Upper lobe of left lung (tissue), 6 donors: Measurements from ENCODE around the gene DENND10. TPM values are rescaled to one million over a fixed set of nuclear protein-coding genes. Genes with fewer than 3 reads are reported as not detected.
"Not testable (repeated sequence)": the region's sequence is repeated elsewhere in the genome, so short reads cannot be mapped to it uniquely, and the experiment has no call there.

Experiments
- ATAC-seq, 2 donors: fragments of 200-7000 bp; cut with Tn5 transposase; one replicate each; pipeline ENCODE4 v1.9.1; 2022; ENCODE audit warnings: mild to moderate bottlenecking in 2 of 2, moderate library complexity in 2 of 2; ENCODE audit not compliant: low FRiP score in 2 of 2
- DNase-seq, 2 donors: peaks; one replicate each; pipeline ENCODE4 v3.0.0-alpha.2; 2019 to 2020
- H3K27ac ChIP-seq, 4 donors: fragments of 200-600 bp; sonication (generic); one replicate each; pipeline ENCODE4 v1.5.1; 2016 to 2019
- H3K27me3 ChIP-seq, 4 donors: fragments of 200-600 bp; sonication (generic); one replicate each; pipeline ENCODE4 v1.5.1; 2017 to 2019
- H3K36me3 ChIP-seq, 4 donors: fragments of 200-600 bp; sonication (generic); one replicate each; pipeline ENCODE4 v1.5.1; 2016 to 2019
- H3K4me1 ChIP-seq, 4 donors: fragments of 200-600 bp; sonication (generic); one replicate each; pipeline ENCODE4 v1.5.1; 2018 to 2019
- H3K4me3 ChIP-seq, 4 donors: fragments of 200-600 bp; sonication (generic); one replicate each; pipeline ENCODE4 v1.5.1; 2017 to 2019; ENCODE audit warnings: mild to moderate bottlenecking in 2 of 4, moderate library complexity in 1 of 4
- H3K9me3 ChIP-seq, 4 donors: fragments of 200-600 bp; sonication (generic); one replicate each; pipeline ENCODE4 v1.5.1; 2018 to 2019
- EP300 ChIP-seq, 4 donors: sonication (generic); formaldehyde crosslinking; IDR thresholded peaks; one replicate each; pipeline ENCODE4 v1.5.1; 2017; ENCODE audit warnings: antibody characterized with exemption in 4 of 4, control low read depth in 2 of 4
- POLR2A ChIP-seq, 4 donors: fragments of 450-650 bp; IDR thresholded peaks; one replicate each; pipeline ENCODE4 v1.5.1; 2016 to 2017; ENCODE audit warnings: antibody characterized with exemption in 4 of 4, mild to moderate bottlenecking in 2 of 4
- POLR2AphosphoS5 ChIP-seq, 2 donors: sonication (generic); formaldehyde crosslinking; IDR thresholded peaks; one replicate each; pipeline ENCODE4 v1.5.1; 2017; ENCODE audit warnings: antibody characterized with exemption in 2 of 2
- WGBS, 2 donors: methylation state at CpG; one replicate each; pipeline ENCODE4 v1.1.5; 2017 to 2018; 5-methylcytosine and 5-hydroxymethylcytosine counted together
- total RNA-seq, 6 donors: library from RNA; depleted of rRNA in 4 of 6; stranded (reverse); fragments of >200 nt in 4 of 6; gene quantifications; one replicate each; pipeline versions ENCODE4 v1.1.0 to v1.2.1, GENCODE V29; 2016 to 2021
- TF ChIP-seq, protein P1 (sequence below), 6 experiments: fragments of 450-650 bp in 4 of 6; fragments of 200-600 bp in 2 of 6; sonication (generic) in 2 of 6; IDR thresholded peaks; one replicate each; pipeline ENCODE4 v1.5.1; 2016 to 2019; ENCODE audit warnings: antibody characterized with exemption in 6 of 6
- donor health status: DM: no; HTN: no; CAD: no; lungs with moderate emphysema.
- donor health status: DM: no; HTN: yes; CAD: no; lungs with severe emphysema.

Gene DENND10
- total RNA-seq, 6 donors from 2014 or later: 17.8 to 53.5 (median 29.9) TPM

DNA sequence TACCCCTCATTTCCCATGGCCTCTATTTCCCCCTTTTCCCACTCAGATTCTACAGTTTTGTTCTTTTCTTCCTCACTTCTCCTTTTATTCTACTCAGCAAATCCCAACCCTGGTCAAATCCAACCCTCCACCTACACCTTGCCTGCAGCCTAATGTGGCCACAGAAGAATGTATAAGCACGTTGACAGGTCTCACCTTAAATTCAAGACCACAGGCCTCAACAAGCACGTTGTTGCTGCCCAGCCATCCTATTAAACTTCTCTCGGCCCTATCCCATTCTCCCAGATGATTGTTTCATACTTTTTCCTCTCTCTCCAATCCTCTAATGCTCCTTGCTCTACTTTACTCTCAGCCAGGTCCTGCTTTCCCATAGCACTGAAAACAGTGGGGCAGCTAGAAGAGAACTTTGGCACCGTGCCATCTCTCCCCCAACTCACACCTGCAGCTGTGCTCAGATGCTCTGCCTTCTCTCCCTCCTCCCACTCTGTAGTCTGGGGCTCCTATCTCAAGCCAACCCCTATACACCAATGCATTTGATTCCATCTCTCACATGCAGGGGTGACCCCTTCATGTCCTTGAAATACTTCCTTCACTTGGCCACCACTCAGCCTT, 16.5 kb upstream of the DENND10 start:
- no peak for DNase-seq
- 59 to 64% methylated on average over 4 of the region's 4 CpGs for WGBS, 2 donors

DNA sequence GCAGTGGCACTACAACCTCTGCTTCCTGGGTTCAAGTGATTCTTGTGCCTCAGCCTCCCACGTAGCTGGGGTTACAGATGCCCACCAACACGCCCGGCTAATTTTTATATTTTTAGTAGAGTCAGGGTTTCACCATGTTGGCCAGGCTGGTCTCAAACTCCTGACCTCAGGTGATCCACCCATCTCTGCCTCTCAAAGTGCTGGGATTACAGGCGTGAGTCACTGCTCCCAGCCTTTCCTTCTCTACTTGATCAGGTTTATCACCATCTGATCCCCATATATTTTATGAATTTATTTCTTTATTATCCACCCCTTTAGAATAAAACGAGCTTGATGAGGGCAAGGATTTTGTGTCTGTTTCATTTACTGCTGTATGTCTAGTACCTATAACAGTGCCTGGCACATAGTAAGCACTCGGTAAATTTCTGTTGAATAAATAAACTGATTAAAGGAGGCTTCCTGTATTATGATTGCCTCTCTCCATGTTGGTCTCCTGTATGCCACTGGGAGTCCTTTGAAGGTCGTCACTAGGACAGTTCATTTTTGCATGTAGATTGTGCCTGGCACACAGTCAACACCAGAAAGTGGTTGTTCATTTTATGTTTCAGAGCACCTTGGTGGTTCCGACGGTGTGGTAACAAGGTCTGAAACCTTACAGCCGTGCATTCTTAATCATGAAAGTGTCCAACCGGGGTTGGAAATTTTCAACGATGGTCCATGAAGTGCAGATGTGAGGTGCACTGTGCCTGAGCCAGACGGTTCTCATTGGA, 13.7 kb upstream of the DENND10 start:
- H3K4me1 ChIP-seq: no peaks in the 10 kb centered on the region
- ATAC-seq (no peak), DNase-seq (no peak)
- no peaks in the 10 kb centered on the region for H3K36me3 ChIP-seq
- H3K27ac ChIP-seq: no peak overlapping the region
- WGBS, 2 donors: 74 to 80% methylated on average over 13 of the region's 13 CpGs
- H3K4me3 ChIP-seq: no peak overlapping the region
- no peaks in the 10 kb centered on the region for H3K27me3 ChIP-seq
- H3K9me3 ChIP-seq: no peaks in the 10 kb centered on the region
- no peak for TF ChIP-seq POLR2AphosphoS5 (IDR thresholded peaks at IDR 0.05)

More for the DNA sequence above, 16.5 kb upstream of the DENND10 start:
- TF ChIP-seq EP300 (IDR thresholded peaks at IDR 0.05): no peak
- TF ChIP-seq, protein P1, sequence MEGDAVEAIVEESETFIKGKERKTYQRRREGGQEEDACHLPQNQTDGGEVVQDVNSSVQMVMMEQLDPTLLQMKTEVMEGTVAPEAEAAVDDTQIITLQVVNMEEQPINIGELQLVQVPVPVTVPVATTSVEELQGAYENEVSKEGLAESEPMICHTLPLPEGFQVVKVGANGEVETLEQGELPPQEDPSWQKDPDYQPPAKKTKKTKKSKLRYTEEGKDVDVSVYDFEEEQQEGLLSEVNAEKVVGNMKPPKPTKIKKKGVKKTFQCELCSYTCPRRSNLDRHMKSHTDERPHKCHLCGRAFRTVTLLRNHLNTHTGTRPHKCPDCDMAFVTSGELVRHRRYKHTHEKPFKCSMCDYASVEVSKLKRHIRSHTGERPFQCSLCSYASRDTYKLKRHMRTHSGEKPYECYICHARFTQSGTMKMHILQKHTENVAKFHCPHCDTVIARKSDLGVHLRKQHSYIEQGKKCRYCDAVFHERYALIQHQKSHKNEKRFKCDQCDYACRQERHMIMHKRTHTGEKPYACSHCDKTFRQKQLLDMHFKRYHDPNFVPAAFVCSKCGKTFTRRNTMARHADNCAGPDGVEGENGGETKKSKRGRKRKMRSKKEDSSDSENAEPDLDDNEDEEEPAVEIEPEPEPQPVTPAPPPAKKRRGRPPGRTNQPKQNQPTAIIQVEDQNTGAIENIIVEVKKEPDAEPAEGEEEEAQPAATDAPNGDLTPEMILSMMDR (IDR thresholded peaks at IDR 0.05): no peak
- no peak for TF ChIP-seq POLR2AphosphoS5 (IDR thresholded peaks at IDR 0.05)
- TF ChIP-seq POLR2A (IDR thresholded peaks at IDR 0.05): no peak
- H3K27me3 ChIP-seq: no peaks in the 10 kb centered on the region
- H3K36me3 ChIP-seq: no peaks in the 10 kb centered on the region
- no peak overlapping the region for H3K27ac ChIP-seq
- H3K4me3 ChIP-seq: no peak overlapping the region
- no peaks in the 10 kb centered on the region for H3K4me1 ChIP-seq
- H3K9me3 ChIP-seq: no peaks in the 10 kb centered on the region
- ATAC-seq: no peak

DNA sequence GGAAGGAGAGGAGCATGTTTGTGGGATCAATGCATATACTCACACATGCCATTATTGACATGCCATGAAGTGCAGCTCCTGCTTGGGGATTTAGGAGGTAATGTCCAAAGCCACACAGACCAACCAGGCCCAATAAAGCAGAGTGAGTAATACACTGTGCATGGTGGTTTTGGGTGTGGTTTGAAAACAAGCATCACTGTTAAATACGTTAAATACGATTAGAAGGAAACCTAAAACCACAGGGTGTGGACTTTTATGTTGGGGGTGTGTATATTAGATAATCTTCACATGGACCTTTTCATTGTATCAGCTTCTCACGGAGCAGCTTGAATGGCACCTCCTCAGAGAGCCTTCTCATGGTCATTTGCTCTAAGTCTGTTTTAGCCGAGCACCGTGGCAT, 12.9 kb upstream of the DENND10 start:
- H3K27ac ChIP-seq: no peak overlapping the region

DNA sequence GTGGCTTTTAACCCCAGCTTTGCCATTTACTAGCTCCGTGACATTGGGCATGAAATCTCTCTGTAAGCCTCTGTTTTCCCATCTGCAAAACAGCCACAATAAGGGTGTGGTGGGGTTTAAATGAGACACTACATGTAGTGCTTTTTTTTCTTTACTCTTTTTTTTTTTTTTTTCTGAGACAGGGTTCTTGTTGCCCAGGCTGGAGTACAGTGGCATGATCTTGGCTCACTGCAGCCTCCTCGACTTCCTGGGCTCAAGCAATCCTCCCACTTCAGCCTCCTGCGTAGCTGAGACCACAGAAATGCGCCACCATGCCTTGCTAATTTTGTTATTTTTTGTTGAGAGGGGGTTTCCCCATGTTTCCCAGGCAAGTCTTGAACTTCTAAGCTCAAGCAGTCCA, 8.3 kb upstream of the DENND10 start:
- Histone ChIP-seq H3K27ac (no peak overlapping the region), H3K4me3 (no peak overlapping the region), H3K27me3 (no peaks in the 10 kb centered on the region), H3K36me3 (no peaks in the 10 kb centered on the region), H3K4me1 (peaks cover 0 to 6% (median 3%) of the 10 kb centered on the region in 4 donors), H3K9me3 (no peaks in the 10 kb centered on the region)
- DNase-seq (no peak), ATAC-seq (no peak)
- WGBS, 2 donors: 59 to 74% methylated on average over 4 of the region's 4 CpGs
- TF ChIP-seq POLR2A (IDR thresholded peaks at IDR 0.05) (no peak), POLR2AphosphoS5 (IDR thresholded peaks at IDR 0.05) (no peak), EP300 (IDR thresholded peaks at IDR 0.05) (no peak)
- TF ChIP-seq, protein P1 (IDR thresholded peaks at IDR 0.05): no peak

More for the DNA sequence above, 12.9 kb upstream of the DENND10 start:
- no peak for DNase-seq
- WGBS, 2 donors: 64 to 68% methylated on average over 5 of the region's 5 CpGs
- Histone ChIP-seq H3K36me3 (no peaks in the 10 kb centered on the region), H3K27me3 (no peaks in the 10 kb centered on the region), H3K4me3 (no peak overlapping the region), H3K4me1 (no peaks in the 10 kb centered on the region), H3K9me3 (no peaks in the 10 kb centered on the region)
- TF ChIP-seq POLR2AphosphoS5 (IDR thresholded peaks at IDR 0.05) (no peak), POLR2A (IDR thresholded peaks at IDR 0.05) (no peak), EP300 (IDR thresholded peaks at IDR 0.05) (no peak)
- TF ChIP-seq, protein P1 (IDR thresholded peaks at IDR 0.05): no peak
- peak in 1 of 2 donors; percentile 63 for ATAC-seq

- H3K4me3 ChIP-seq, H3K9me3 ChIP-seq, ATAC-seq, H3K27me3 ChIP-seq, H3K36me3 ChIP-seq, DNase-seq, H3K27ac ChIP-seq, H3K4me1 ChIP-seq: not testable (repeated sequence)
- 93 to 95% methylated on average over 12 of the region's 12 CpGs for WGBS, 2 donors
Measured at GRCh38 chr10:119096641-119097415, 7.1 kb upstream of the DENND10 start.
